Endothelial cell of umbilical vein (primary cell): Measurements from ENCODE around the gene EDEM2.

Experiments used
- EZH2 ChIP-seq: IDR thresholded peaks from 2 replicates; pipeline ENCODE4 v1.6.1; 2012; ENCODE audit warnings: borderline replicate concordance, low read depth, mild to moderate bottlenecking, moderate library complexity, low read length, inconsistent platforms; ENCODE audit not compliant: severe bottlenecking
- FOS ChIP-seq: IDR thresholded peaks from 2 replicates; pipeline ENCODE4 v1.6.1; 2011; ENCODE audit warnings: mild to moderate bottlenecking, low read length, moderate library complexity, borderline replicate concordance; ENCODE audit not compliant: insufficient read depth
- GATA2 ChIP-seq: IDR thresholded peaks from 2 replicates; pipeline ENCODE4 v1.7.0; 2011; ENCODE audit warnings: low read depth, mild to moderate bottlenecking, moderate library complexity, mixed read lengths, low read length; ENCODE audit not compliant: insufficient read length, insufficient read depth
- MYC ChIP-seq: IDR thresholded peaks from one replicate; pipeline ENCODE4 v1.6.1; 2011; ENCODE audit warnings: mild to moderate bottlenecking, low read depth, low read length
- POLR2A ChIP-seq: IDR thresholded peaks from 2 replicates; pipeline ENCODE4 v1.6.1; 2012; ENCODE audit warnings: low read depth, mild to moderate bottlenecking, control low read depth, low read length
- POLR2AphosphoS5 ChIP-seq: IDR thresholded peaks from 2 replicates; pipeline ENCODE4 v1.6.1; 2012; ENCODE audit warnings: low read depth, mild to moderate bottlenecking, control low read depth, low read length, moderate library complexity; ENCODE audit not compliant: insufficient read depth
- TF ChIP-seq, protein P1 (sequence below), 2 donors: IDR thresholded peaks; 1 replicate in 1 of 2; 2 replicates in 1 of 2; pipeline ENCODE4 v1.5.1; 2011; ENCODE audit warnings: low read length in 2 of 2, mild to moderate bottlenecking in 2 of 2, moderate library complexity in 2 of 2, control low read depth in 1 of 2, inconsistent platforms in 1 of 2, low read depth in 1 of 2; ENCODE audit not compliant: insufficient read depth in 1 of 2; ENCODE audit errors: extremely low read depth in 1 of 2

- TF ChIP-seq, protein P1, sequence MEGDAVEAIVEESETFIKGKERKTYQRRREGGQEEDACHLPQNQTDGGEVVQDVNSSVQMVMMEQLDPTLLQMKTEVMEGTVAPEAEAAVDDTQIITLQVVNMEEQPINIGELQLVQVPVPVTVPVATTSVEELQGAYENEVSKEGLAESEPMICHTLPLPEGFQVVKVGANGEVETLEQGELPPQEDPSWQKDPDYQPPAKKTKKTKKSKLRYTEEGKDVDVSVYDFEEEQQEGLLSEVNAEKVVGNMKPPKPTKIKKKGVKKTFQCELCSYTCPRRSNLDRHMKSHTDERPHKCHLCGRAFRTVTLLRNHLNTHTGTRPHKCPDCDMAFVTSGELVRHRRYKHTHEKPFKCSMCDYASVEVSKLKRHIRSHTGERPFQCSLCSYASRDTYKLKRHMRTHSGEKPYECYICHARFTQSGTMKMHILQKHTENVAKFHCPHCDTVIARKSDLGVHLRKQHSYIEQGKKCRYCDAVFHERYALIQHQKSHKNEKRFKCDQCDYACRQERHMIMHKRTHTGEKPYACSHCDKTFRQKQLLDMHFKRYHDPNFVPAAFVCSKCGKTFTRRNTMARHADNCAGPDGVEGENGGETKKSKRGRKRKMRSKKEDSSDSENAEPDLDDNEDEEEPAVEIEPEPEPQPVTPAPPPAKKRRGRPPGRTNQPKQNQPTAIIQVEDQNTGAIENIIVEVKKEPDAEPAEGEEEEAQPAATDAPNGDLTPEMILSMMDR (IDR thresholded peaks at IDR 0.05; ENCODE audit: extremely low read depth in 1 of 2, insufficient read depth in 1 of 2, low read depth in 1 of 2, low read length in 2 of 2) = no peak
- no peak for TF ChIP-seq EZH2
- no peak for TF ChIP-seq POLR2A
- no peak for TF ChIP-seq POLR2AphosphoS5
- TF ChIP-seq FOS = no peak
- TF ChIP-seq GATA2 = no peak
- no peak for TF ChIP-seq MYC
Measured at GRCh38 chr20:35187584-35188190, 40.6 kb upstream of the EDEM2 start.
